Gastroesophageal sphincter (tissue), 4 donors: Measurements from ENCODE around the gene TULP4. TPM values are rescaled to one million over a fixed set of nuclear protein-coding genes. Genes with fewer than 3 reads are reported as not detected.

ENCODE experiments used
- ATAC-seq: fragments of 150-250 bp; one replicate; pipeline ENCODE4 v1.9.1; 2016; ENCODE audit warnings: mild to moderate bottlenecking, moderate library complexity
- H3K27ac ChIP-seq, 4 donors: fragments of 200-600 bp; sonication (generic) in 3 of 4; 1 replicate in 3 of 4; 2 replicates in 1 of 4; pipeline ENCODE4 v1.5.1; 2016 to 2019
- H3K27me3 ChIP-seq: fragments of 200-600 bp; sonication (generic); one replicate; pipeline ENCODE4 v1.5.1; 2019
- H3K36me3 ChIP-seq, 2 donors: fragments of 200-600 bp; sonication (generic); one replicate each; pipeline ENCODE4 v1.5.1; 2019; ENCODE audit warnings: control low read depth in 1 of 2
- H3K4me1 ChIP-seq, 3 donors: fragments of 200-600 bp; sonication (generic); 1 replicate in 2 of 3; 2 replicates in 1 of 3; pipeline ENCODE4 v1.5.1; 2016 to 2019; ENCODE audit warnings: control low read depth in 2 of 3
- H3K4me3 ChIP-seq, 2 donors: fragments of 200-600 bp; sonication (generic); one replicate each; pipeline ENCODE4 v1.5.1; 2019; ENCODE audit warnings: mild to moderate bottlenecking in 1 of 2, moderate library complexity in 1 of 2
- H3K9me3 ChIP-seq, 3 donors: fragments of 200-600 bp; sonication (generic); one replicate each; pipeline ENCODE4 v1.5.1; 2017 to 2019; ENCODE audit warnings: control low read depth in 2 of 3
- EP300 ChIP-seq: sonication (generic); formaldehyde crosslinking; IDR thresholded peaks from one replicate; pipeline ENCODE4 v1.6.1; 2017; ENCODE audit warnings: antibody characterized with exemption, mild to moderate bottlenecking
- POLR2A ChIP-seq, 2 donors: fragments of 450-650 bp; IDR thresholded peaks; one replicate each; pipeline ENCODE4 v1.6.1; 2017; ENCODE audit warnings: antibody characterized with exemption in 2 of 2, mild to moderate bottlenecking in 2 of 2, moderate library complexity in 1 of 2
- POLR2AphosphoS5 ChIP-seq: sonication (generic); formaldehyde crosslinking; IDR thresholded peaks from one replicate; pipeline ENCODE4 v1.6.1; 2017; ENCODE audit warnings: antibody characterized with exemption
- WGBS, 2 donors: methylation state at CpG; one replicate each; pipeline ENCODE4 v1.1.5; 2018; ENCODE audit warnings: low coverage in 1 of 2; 5-methylcytosine and 5-hydroxymethylcytosine counted together
- total RNA-seq, 4 donors: library from RNA; depleted of rRNA; stranded (reverse); fragments of >200 nt; gene quantifications; one replicate each; pipeline ENCODE4 v1.1.0, GENCODE V29; 2016
- TF ChIP-seq, protein P1 (sequence below), 4 experiments: fragments of 200-600 bp in 2 of 4; fragments of 450-650 bp in 2 of 4; sonication (generic) in 1 of 4; IDR thresholded peaks; one replicate each; pipeline ENCODE4 v1.5.1; 2017 to 2019; ENCODE audit warnings: antibody characterized with exemption in 4 of 4, mild to moderate bottlenecking in 2 of 4, moderate library complexity in 2 of 4

Gene TULP4
- total RNA-seq, 4 donors from 2014 or later = 159 to 244 (median 201) TPM

DNA sequence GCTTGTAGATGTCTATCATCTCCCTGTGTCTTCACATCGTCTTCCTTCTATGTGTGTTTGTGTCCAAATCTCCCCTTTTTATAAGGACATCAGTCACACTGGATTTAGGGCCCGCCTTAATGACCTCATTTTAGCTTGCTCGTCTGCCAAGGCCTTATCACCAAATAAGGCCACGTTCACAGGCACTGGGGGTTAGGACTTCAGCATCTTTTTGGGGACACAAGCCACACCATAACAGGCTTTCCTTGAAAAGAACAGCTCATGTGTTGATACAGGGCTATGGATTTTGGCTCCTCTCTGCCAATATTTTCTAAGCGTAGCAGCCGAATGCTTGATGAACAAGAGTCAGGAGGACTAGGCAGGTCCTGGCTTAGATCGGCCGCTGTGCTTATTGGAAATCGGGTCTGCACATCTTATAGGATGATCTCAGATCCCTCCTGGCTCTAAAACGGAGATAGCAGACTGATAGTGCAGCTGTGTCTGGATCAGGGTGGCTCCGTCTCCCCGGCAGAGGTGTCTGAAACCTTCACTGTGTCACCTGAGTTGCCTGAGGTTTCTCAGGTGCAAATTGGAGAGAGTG is 231.4 kb downstream of the TULP4 start:
- no peak overlapping the region for H3K27ac ChIP-seq

DNA sequence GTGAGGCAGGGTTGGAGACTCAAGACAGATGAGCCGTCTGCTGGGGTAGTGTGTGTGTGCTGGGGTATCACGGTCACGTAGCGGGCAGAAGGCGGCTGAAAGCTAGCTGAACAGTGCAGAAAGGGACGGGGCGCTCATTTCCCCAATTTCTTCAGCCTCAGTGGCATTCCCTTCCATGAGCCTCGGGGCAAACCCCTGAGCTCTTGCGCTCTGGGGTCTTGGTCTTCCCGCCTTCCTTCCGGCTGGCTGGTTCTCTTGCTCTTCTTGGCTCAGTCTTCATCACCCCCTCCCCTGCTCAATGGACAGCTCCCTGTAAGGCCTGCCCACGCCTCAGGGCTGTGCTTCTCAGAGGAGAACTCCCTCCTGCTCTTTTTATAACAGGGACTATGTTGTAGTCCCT is 232.2 kb downstream of the TULP4 start:
- Histone ChIP-seq H3K36me3 (no peaks in the 10 kb centered on the region), H3K27ac (no peak overlapping the region), H3K27me3 (peaks cover 30% of the 10 kb centered on the region), H3K9me3 (no peaks in the 10 kb centered on the region), H3K4me3 (no peak overlapping the region), H3K4me1 (no peaks in the 10 kb centered on the region)
- no peak for ATAC-seq
- TF ChIP-seq POLR2A (IDR thresholded peaks at IDR 0.05) (no peak), EP300 (no peak), POLR2AphosphoS5 (no peak)
- TF ChIP-seq, protein P1, sequence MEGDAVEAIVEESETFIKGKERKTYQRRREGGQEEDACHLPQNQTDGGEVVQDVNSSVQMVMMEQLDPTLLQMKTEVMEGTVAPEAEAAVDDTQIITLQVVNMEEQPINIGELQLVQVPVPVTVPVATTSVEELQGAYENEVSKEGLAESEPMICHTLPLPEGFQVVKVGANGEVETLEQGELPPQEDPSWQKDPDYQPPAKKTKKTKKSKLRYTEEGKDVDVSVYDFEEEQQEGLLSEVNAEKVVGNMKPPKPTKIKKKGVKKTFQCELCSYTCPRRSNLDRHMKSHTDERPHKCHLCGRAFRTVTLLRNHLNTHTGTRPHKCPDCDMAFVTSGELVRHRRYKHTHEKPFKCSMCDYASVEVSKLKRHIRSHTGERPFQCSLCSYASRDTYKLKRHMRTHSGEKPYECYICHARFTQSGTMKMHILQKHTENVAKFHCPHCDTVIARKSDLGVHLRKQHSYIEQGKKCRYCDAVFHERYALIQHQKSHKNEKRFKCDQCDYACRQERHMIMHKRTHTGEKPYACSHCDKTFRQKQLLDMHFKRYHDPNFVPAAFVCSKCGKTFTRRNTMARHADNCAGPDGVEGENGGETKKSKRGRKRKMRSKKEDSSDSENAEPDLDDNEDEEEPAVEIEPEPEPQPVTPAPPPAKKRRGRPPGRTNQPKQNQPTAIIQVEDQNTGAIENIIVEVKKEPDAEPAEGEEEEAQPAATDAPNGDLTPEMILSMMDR (IDR thresholded peaks at IDR 0.05) = no peak
- 82 to 92% methylated on average over 11 of the region's 12 CpGs for WGBS, 2 donors

More for the DNA sequence above, 231.4 kb downstream of the TULP4 start:
- Histone ChIP-seq H3K9me3 (no peaks in the 10 kb centered on the region), H3K27me3 (peaks cover 34% of the 10 kb centered on the region), H3K36me3 (no peaks in the 10 kb centered on the region), H3K4me3 (no peak overlapping the region), H3K4me1 (no peaks in the 10 kb centered on the region)
- 43 to 59% methylated on average over 5 to 10 of the region's 12 CpGs for WGBS, 2 donors
- no peak for ATAC-seq
- TF ChIP-seq, protein P1 (IDR thresholded peaks at IDR 0.05) = no peak
- TF ChIP-seq EP300 (no peak), POLR2A (IDR thresholded peaks at IDR 0.05) (no peak), POLR2AphosphoS5 (no peak)

DNA sequence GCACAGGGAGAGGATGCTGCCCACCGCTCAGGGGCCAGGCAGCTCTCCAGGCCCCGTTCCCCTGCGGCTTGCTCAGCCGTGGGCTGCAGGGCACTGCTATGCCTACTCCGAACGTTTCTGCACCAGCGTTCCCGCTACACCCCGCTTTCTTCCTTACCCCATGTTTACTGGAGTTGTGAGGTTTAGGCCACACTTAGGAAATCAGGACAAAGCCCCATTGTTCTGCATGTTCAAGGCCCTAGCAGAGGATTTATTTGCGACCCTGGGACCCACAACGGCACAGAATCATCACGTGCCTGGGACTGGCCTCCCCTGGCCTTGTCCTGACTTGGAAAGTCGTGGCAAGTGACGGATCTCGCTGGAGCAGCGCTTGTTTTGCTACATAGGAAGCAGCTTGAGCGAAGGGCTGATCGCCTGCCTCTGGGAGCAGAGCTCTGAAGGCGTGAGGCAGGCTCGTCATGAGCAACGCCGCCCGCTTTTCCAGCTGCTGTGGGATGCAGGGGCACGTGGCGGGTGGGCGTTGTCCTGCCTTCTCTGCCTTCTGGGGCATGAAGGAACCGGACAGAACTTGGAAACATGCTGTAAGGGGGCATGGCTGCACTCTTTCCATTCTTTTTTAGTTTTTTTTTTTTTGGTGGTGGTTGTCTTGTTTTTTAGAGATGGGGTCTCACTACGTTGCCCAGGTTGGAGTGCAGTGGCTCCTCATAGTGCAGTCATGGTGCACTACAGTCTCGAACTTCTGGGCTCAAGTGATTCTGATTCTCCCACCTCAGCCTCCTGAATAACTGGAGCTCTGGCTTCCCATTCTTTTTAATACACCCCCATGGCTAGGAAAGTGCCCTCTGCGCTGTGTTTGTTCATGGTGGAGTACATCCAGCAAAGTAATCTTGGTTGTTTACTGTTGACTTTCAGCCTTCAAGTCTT is 233.0 kb downstream of the TULP4 start:
- H3K4me3 ChIP-seq = no peak overlapping the region
- no peak for ATAC-seq
- H3K9me3 ChIP-seq = no peaks in the 10 kb centered on the region
- H3K27ac ChIP-seq = no peak overlapping the region
- H3K36me3 ChIP-seq = no peaks in the 10 kb centered on the region
- no peak for TF ChIP-seq EP300
- TF ChIP-seq, protein P1 (IDR thresholded peaks at IDR 0.05) = no peak
- TF ChIP-seq POLR2AphosphoS5 = no peak
- TF ChIP-seq POLR2A (IDR thresholded peaks at IDR 0.05) = no peak
- H3K4me1 ChIP-seq = no peaks in the 10 kb centered on the region
- WGBS, 2 donors = 74 to 90% methylated on average over 4 to 20 of the region's 30 CpGs
- H3K27me3 ChIP-seq = peaks cover 29% of the 10 kb centered on the region

DNA sequence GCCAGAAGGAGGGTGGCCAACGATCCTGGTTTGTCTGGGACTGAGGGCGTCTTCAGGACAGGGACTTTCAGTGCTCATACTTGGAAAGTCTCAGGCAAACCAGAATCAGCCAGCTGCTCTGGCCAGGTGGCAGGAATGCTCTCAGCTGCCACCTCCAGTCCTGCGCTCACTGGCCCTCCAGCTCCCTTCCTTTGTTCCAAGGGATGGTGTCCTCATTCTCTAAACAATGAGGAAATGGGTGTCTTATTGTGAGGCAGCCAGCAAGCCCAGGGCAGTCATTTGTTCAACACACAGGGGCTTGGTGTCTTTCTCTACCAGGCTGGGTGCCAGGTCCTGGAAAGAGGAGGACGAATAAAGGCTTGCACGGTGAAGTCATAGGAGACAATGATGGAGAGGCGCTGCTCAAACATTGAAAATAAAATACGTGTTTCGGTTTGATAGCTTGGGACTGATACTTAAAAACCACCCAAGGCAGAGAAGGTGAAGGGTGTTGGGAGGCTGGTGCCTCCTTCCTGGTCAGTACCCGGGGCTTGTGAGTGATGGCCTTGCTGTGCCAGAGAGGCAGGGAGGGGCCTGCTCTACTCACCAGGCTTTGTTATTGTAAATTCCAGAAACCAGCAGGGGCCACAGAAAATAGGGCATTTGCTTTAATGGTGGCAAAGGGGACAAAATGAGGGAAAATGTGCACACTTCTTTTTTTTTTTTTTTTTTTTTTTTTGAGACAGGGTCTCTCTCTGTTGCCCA is 236.3 kb downstream of the TULP4 start:
- Histone ChIP-seq H3K4me3 (no peak overlapping the region), H3K9me3 (no peaks in the 10 kb centered on the region), H3K36me3 (no peaks in the 10 kb centered on the region), H3K4me1 (no peaks in the 10 kb centered on the region), H3K27ac (no peak overlapping the region), H3K27me3 (peaks cover 22% of the 10 kb centered on the region)
- WGBS, 2 donors = 57 to 59% methylated on average over 5 to 7 of the region's 9 CpGs
- ATAC-seq = no peak
- TF ChIP-seq POLR2AphosphoS5 (no peak), POLR2A (IDR thresholded peaks at IDR 0.05) (no peak), EP300 (no peak)
- TF ChIP-seq, protein P1 (IDR thresholded peaks at IDR 0.05) = no peak
